SU-DHL-6 (cell line): Measurements from ENCODE around the gene AGBL3.

Experiments
- H2AFZ ChIP-seq: fragments of 200-600 bp; sonication (generic); 2 replicates; pipeline ENCODE4 v1.6.1; 2014; ENCODE audit warnings: low read depth, mild to moderate bottlenecking, moderate library complexity, mixed read lengths, antibody characterized with exemption, low read length; ENCODE audit not compliant: severe bottlenecking
- H3F3A ChIP-seq: fragments of 200-600 bp; shearing (Covaris generic); 2 replicates; pipeline ENCODE4 v1.6.0; 2016; ENCODE audit warnings: antibody characterized with exemption, mild to moderate bottlenecking; ENCODE audit not compliant: insufficient read depth
- H3K27ac ChIP-seq: fragments of 200-600 bp; sonication (generic); 2 replicates; pipeline ENCODE4 v1.5.1; 2016; ENCODE audit warnings: low read depth, mild to moderate bottlenecking, low read length, moderate library complexity, mixed read lengths
- H3K27me3 ChIP-seq: fragments of 200-600 bp; sonication (generic), shearing (Covaris generic); 2 replicates; pipeline ENCODE4 v1.6.0; 2014; ENCODE audit warnings: mild to moderate bottlenecking, low read length
- H3K36me3 ChIP-seq: fragments of 200-600 bp; sonication (generic); 2 replicates; pipeline ENCODE4 v1.6.1; 2014; ENCODE audit warnings: mild to moderate bottlenecking, low read length, mixed read lengths
- H3K4me2 ChIP-seq: fragments of 300-600, 200-600 bp; shearing (Covaris generic), sonication (generic); 2 replicates; pipeline ENCODE4 v1.6.0; 2014; ENCODE audit warnings: low read length, low read depth, mild to moderate bottlenecking; ENCODE audit not compliant: poor library complexity, severe bottlenecking
- H3K4me3 ChIP-seq: fragments of 200-600 bp; sonication (generic); 2 replicates; pipeline ENCODE4 v1.5.1; 2014; ENCODE audit warnings: antibody characterized with exemption, low read length, mild to moderate bottlenecking, mixed read lengths; ENCODE audit not compliant: insufficient read depth, poor library complexity, severe bottlenecking
- H3K79me2 ChIP-seq: fragments of 200-600 bp; sonication (generic); 2 replicates; pipeline ENCODE4 v1.6.1; 2014; ENCODE audit warnings: mild to moderate bottlenecking, low read length, moderate library complexity; ENCODE audit not compliant: insufficient read depth
- H3K9ac ChIP-seq: fragments of 200-600 bp; sonication (generic); 2 replicates; pipeline ENCODE4 v1.7.0; 2014; ENCODE audit warnings: mild to moderate bottlenecking, low read length
- H3K9me2 ChIP-seq: fragments of 200-600 bp; sonication (generic); replicated peaks from 2 replicates; pipeline ENCODE4 v1.6.1; 2014; ENCODE audit warnings: low read length; ENCODE audit not compliant: insufficient read depth
- H3K9me3 ChIP-seq: fragments of 200-600 bp; sonication (generic); 2 replicates; pipeline ENCODE4 v1.6.1; 2014; ENCODE audit warnings: low read length, mixed read lengths; ENCODE audit not compliant: insufficient read depth
- H4K20me1 ChIP-seq: fragments of 200-600 bp; sonication (generic); 2 replicates; pipeline ENCODE4 v1.6.1; 2014; ENCODE audit warnings: low read depth, mild to moderate bottlenecking, antibody characterized with exemption, low read length, moderate library complexity, mixed read lengths
- CTCF ChIP-seq: fragments of 200-600 bp; sonication (generic); IDR thresholded peaks from one replicate; pipeline ENCODE4 v1.5.1; 2017; ENCODE audit warnings: antibody characterized with exemption, mild to moderate bottlenecking, low read length, moderate library complexity; ENCODE audit not compliant: insufficient read depth, poor library complexity, severe bottlenecking
- EZH2phosphoT487 ChIP-seq: fragments of 200-600 bp; sonication (generic), shearing (Covaris generic); conservative IDR thresholded peaks from 2 replicates; pipeline ENCODE4 v1.6.1; 2018; ENCODE audit warnings: mild to moderate bottlenecking, antibody characterized with exemption, low read length, moderate library complexity, mixed read lengths

Gene AGBL3

GRCh38 chr7:134992626-134993179 is 6.4 kb downstream of the AGBL3 start:
- Histone ChIP-seq H3K9me2 (no peaks in the 10 kb centered on the region), H3K4me3 (no peak overlapping the region), H3K36me3 (peaks cover 11% of the 10 kb centered on the region; the same call in 1 of the 2 replicates), H3K27ac (no peak overlapping the region), H3K9ac (no peak overlapping the region), H3K27me3 (no peaks in the 10 kb centered on the region), H3K4me2 (no peak overlapping the region), H2AFZ (no peak overlapping the region), H4K20me1 (no peaks in the 10 kb centered on the region), H3K9me3 (no peaks in the 10 kb centered on the region), H3F3A (no peaks in the 10 kb centered on the region), H3K79me2 (peaks cover 20% of the 10 kb centered on the region)
- no peak for TF ChIP-seq EZH2phosphoT487
- no peak for TF ChIP-seq CTCF

- H3K4me2 ChIP-seq: no peak overlapping the region
- H3K9me3 ChIP-seq: no peaks in the 10 kb centered on the region
- no peaks in the 10 kb centered on the region for H3K9me2 ChIP-seq
- TF ChIP-seq CTCF: no peak
- no peak for TF ChIP-seq EZH2phosphoT487
- H3K4me3 ChIP-seq: no peak overlapping the region
- no peak overlapping the region for H2AFZ ChIP-seq
- H3K27ac ChIP-seq: no peak overlapping the region
- peaks cover 9% of the 10 kb centered on the region; the same call in 1 of the 2 replicates for H3K36me3 ChIP-seq
- no peaks in the 10 kb centered on the region for H3K27me3 ChIP-seq
- H3K9ac ChIP-seq: no peak overlapping the region
- H4K20me1 ChIP-seq: no peaks in the 10 kb centered on the region
- H3K79me2 ChIP-seq: peaks cover 7% of the 10 kb centered on the region
- no peaks in the 10 kb centered on the region for H3F3A ChIP-seq
Observed at GRCh38 chr7:134993877-134994456, 7.7 kb downstream of the AGBL3 start.

GRCh38 chr7:134995239-134996096 is 9.2 kb downstream of the AGBL3 start:
- no peak for TF ChIP-seq CTCF
- Histone ChIP-seq H3K27ac (no peak overlapping the region), H3K4me3 (no peak overlapping the region), H3K79me2 (peaks cover 2% of the 10 kb centered on the region; the same call in 1 of the 2 replicates), H3K36me3 (no peaks in the 10 kb centered on the region; the same call in 1 of the 2 replicates), H3K9me2 (no peaks in the 10 kb centered on the region), H3K9ac (no peak overlapping the region), H3K27me3 (no peaks in the 10 kb centered on the region), H4K20me1 (no peaks in the 10 kb centered on the region), H3K9me3 (no peaks in the 10 kb centered on the region), H3K4me2 (no peak overlapping the region), H3F3A (no peaks in the 10 kb centered on the region), H2AFZ (no peak overlapping the region)
